ENCODE measurements around the gene ADCY4.

Gene ADCY4

DNA sequence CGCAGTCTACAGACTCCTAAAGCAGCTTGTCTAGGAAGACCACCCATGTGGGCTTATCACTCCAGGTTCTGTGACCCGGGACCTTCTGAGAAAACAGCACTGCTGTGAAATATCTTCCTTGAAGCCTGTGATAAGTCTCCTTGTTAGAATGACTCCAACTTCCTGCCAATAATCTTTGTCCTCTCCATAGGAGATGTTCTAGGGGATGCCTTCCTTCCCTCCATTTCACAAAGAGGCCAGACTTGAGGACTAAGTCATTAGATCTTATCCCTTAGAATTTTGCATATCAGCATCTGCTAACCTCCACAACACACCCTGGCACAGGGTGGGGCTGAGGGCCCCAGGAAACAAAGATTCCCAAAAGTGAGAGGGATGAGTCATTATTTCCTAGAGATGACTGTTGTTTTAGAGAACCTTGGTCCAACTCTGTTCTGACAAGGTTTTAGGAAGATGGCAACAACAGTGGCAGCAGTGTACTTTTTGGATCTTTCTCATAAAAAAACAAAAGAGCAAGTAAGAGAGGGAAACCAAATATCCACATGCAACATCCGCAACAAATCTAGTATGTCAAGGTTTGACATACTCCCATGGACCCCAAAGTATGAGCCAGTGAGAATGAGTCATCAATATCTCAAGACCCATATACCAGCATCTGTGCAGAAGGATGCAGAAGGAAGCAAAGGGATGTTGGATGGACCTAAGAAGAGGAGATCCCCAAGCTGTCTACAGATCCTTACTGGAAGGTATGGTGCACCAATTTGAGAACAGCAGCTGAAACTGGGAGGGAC, 17.5 kb downstream of the ADCY4 start:
- DNase-seq (ENCODE audit: low read depth in 1 of 2, low spot score in 1 of 2), result no peak

DNA sequence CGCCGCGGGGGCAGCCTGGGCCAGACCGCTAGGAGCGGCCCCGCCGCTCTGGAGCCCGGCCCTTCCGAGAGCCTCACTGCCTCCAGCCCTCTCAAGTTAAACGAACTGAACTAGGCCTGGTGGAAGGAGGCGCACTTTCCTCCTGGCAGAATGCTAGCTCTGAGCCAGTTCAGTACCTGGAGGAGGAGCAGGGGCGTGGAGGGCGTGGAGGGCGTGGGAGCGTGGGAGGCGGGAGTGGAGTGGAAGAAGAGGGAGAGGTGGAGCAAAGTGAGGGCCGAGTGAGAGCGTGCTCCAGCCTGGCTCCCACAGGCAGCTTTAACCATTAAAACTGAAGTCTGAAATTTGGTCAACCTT, 18.3 kb downstream of the ADCY4 start:
- no peak for DNase-seq (ENCODE audit: low read depth in 1 of 2, low spot score in 1 of 2)

DNA sequence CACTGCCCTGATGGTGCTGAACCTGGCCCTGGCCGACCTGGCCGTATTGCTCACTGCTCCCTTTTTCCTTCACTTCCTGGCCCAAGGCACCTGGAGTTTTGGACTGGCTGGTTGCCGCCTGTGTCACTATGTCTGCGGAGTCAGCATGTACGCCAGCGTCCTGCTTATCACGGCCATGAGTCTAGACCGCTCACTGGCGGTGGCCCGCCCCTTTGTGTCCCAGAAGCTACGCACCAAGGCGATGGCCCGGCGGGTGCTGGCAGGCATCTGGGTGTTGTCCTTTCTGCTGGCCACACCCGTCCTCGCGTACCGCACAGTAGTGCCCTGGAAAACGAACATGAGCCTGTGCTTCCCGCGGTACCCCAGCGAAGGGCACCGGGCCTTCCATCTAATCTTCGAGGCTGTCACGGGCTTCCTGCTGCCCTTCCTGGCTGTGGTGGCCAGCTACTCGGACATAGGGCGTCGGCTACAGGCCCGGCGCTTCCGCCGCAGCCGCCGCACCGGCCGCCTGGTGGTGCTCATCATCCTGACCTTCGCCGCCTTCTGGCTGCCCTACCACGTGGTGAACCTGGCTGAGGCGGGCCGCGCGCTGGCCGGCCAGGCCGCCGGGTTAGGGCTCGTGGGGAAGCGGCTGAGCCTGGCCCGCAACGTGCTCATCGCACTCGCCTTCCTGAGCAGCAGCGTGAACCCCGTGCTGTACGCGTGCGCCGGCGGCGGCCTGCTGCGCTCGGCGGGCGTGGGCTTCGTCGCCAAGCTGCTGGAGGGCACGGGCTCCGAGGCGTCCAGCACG, 18.9 kb downstream of the ADCY4 start:
- no peak for DNase-seq (ENCODE audit: low read depth in 1 of 2, low spot score in 1 of 2)

DNA sequence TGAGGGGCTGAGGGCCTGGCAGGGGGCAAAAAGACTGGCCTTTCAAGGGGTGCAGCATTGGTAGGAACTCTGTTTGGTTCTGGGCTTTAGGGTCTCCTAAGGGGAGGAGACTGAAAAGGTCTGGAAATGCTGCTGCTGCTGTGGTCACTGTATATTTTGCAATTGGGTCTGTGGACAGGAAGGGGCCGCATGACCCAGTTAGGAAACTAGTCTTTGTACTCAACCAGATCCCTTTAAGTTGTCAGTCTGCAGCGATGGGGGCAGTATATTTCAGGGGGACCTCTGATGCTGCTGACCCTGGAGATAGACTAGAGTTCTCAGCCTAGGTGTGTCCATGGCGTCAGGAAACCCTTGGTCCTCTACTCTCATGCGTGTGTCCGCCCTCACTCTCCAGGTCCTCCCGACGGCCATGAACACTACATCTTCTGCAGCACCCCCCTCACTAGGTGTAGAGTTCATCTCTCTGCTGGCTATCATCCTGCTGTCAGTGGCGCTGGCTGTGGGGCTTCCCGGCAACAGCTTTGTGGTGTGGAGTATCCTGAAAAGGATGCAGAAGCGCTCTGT, 19.5 kb downstream of the ADCY4 start:
- DNase-seq (ENCODE audit: low read depth in 1 of 2, low spot score in 1 of 2), result no peak

GRCh38 chr14:24314377-24315193, 20.3 kb downstream of the ADCY4 start:
- no peak for DNase-seq (ENCODE audit: low read depth in 1 of 2, low spot score in 1 of 2)

DNA sequence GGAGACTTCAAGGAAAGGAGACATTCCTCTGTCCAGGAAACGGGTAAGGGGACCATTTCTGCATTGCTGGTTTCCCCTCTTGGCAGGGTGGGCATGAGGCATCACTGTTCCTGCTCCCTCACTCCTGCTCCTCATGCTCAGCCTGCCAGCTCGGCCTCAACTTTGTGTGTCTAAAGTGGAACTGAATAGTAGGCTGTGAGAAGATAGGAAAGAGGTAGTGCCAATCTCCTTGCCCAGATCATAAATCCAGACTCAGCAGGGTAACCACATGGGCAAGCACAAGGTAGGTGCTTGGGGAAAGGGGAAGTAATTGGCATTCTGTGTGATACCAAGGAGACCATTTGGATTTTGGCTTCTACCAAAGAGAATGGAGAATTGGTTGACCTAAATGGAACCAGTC, 21.0 kb downstream of the ADCY4 start:
- DNase-seq (ENCODE audit: low read depth in 1 of 2, low spot score in 1 of 2), result no peak

GRCh38 chr14:24312736-24313507, 21.9 kb downstream of the ADCY4 start:
- DNase-seq (ENCODE audit: low read depth in 1 of 2, low spot score in 1 of 2), result no peak

DNA sequence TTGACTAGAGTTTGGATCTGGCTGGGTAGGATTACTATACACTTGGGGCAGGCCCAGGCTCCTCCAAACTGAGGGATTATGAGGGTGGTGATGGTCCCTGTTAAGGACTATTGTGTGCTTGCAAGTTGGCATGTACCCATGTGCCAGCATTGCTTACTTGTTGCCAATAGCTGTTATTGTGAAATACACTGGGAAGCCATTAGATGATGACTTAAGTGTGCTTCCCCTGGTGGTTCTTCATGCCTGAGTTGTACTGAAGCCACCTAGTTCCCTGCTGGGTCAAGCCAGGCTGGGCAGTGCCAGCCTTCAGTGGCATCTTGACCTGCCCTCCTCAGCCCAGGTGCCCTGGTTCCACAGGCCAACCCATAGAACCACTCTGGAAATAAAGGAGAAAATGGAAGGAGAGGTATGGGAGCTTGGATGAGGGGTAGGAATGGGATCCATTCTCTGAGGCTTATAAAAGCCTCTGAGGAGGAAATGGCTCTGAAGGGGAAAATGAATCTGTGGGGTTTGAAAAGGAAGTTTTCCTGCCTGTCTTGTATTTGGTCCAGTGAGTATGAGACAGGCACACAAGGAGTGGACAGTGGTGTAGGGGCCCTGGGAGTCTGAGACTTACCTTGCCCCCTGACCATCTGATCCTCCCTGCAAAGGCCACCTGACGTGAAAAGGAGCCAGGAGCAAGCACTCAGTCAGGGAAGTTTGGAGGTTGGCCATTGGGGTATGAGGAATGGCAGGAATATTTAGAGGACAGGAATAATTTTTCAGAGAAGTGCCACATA, 22.8 kb downstream of the ADCY4 start:
- DNase-seq (ENCODE audit: low read depth in 1 of 2, low spot score in 1 of 2), result no peak

DNA sequence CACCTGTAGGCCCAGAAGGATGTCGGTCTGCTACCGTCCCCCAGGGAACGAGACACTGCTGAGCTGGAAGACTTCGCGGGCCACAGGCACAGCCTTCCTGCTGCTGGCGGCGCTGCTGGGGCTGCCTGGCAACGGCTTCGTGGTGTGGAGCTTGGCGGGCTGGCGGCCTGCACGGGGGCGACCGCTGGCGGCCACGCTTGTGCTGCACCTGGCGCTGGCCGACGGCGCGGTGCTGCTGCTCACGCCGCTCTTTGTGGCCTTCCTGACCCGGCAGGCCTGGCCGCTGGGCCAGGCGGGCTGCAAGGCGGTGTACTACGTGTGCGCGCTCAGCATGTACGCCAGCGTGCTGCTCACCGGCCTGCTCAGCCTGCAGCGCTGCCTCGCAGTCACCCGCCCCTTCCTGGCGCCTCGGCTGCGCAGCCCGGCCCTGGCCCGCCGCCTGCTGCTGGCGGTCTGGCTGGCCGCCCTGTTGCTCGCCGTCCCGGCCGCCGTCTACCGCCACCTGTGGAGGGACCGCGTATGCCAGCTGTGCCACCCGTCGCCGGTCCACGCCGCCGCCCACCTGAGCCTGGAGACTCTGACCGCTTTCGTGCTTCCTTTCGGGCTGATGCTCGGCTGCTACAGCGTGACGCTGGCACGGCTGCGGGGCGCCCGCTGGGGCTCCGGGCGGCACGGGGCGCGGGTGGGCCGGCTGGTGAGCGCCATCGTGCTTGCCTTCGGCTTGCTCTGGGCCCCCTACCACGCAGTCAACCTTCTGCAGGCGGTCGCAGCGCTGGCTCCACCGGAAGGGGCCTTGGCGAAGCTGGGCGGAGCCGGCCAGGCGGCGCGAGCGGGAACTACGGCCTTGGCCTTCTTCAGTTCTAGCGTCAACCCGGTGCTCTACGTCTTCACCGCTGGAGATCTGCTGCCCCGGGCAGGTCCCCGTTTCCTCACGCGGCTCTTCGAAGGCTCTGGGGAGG, 23.9 kb downstream of the ADCY4 start, which contains the start of gene LTB4R:
TSS of gene LTB4R (plus strand) at position 857 of the 959 bp plus-strand sequence. CDS start 4,150 bp downstream, outside the sequence.
- DNase-seq (ENCODE audit: low read depth in 1 of 2, low spot score in 1 of 2), result peak; percentile 46 to 49

DNA sequence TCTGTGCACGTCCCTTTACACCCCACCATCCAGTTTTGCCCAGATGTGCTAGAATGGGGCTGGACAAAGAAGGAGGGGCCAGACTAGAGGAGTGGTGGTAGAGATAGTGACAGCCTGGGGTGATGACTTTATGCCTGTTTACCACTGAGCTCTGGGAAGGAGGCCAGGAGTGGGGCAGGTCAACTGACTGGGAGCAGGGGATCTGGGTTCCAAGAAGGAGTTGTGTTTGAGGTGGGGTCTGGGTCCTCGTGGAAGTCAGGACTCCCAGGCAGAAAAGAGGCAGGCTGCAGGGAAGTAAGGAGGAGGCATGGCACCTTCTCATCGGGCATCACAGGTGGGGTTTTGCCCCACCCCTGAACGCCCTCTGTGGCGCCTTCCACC, 24.6 kb downstream of the ADCY4 start:
- DNase-seq (ENCODE audit: low read depth in 1 of 2, low spot score in 1 of 2), result no peak

DNA sequence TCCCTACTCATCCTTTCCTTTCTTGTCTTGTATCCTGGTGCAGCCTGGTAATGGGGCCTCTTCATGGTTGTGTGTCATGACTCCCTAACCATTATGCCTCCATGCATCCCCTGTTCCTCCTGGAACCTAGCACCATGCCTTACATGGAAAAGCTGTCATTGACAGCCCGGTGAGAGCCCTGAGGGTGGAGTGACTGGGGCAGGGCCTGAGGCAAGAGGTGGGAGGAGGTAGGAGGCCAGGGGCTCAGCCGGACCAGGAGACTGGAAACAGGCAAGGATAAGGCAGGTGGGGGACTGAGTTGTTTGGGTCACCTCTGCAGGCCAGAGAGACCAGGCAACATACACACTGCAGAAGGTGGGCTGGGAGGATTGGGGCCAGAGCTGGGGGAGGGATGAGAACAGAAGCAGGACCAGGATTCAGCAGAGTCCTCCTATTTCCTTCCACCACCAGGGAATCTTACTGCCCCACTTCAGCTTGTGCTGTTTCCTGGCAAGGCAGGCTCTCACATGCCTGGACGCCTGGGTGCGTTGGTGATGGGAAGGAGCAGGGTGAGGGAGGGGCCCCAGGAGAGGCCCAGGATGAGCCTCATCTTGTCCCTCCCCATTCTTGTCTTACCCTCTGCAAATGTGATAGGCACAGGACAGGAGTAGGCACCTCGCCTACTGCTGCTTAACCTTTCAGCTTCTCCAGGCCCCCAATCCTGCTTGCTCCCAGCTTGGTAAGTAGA, 25.2 kb downstream of the ADCY4 start, which contains the start of gene LTB4R2:
TSS of gene LTB4R2 (plus strand) at position 603 of the 727 bp plus-strand sequence. CDS start 525 bp downstream, outside the sequence.
- DNase-seq (ENCODE audit: low read depth in 1 of 2, low spot score in 1 of 2), result no peak

- DNase-seq (ENCODE audit: low read depth in 1 of 2, low spot score in 1 of 2), result no peak
Observed at GRCh38 chr14:24308342-24309124, 26.3 kb downstream of the ADCY4 start.

- no peak for DNase-seq (ENCODE audit: low read depth in 1 of 2, low spot score in 1 of 2)
Observed at GRCh38 chr14:24307575-24308341, 27.1 kb downstream of the ADCY4 start, which contains the start of gene CIDEB. Gene CIDEB, minus strand, starts transcription at chr14:24307977. Its CDS starts 119 bp downstream, at chr14:24307858.

- DNase-seq (ENCODE audit: low read depth in 1 of 2, low spot score in 1 of 2), result no peak
Observed at GRCh38 chr14:24307156-24307574, 27.7 kb downstream of the ADCY4 start.

GRCh38 chr14:24304019-24304387, 30.9 kb downstream of the ADCY4 start:
- no peak for DNase-seq (ENCODE audit: low read depth in 1 of 2, low spot score in 1 of 2)

- DNase-seq (ENCODE audit: low read depth in 1 of 2, low spot score in 1 of 2), result no peak
Observed at GRCh38 chr14:24300326-24300980, 34.4 kb downstream of the ADCY4 start.
